ENCODE data around the gene ENDOU.

Gene ENDOU

GRCh38 chr12:47742253-47742825 lies 17.0 kb upstream of the ENDOU start:
- TF ChIP-seq CTCF (conservative IDR thresholded peaks at IDR 0.05; ENCODE audit: low read length): peak; percentile 99
- H3K4me3 ChIP-seq (ENCODE audit: low read length): no peak overlapping the region
- no peak for DNase-seq (ENCODE audit: low read depth)

GRCh38 chr12:47741340-47741703 lies 16.0 kb upstream of the ENDOU start:
- no peak for TF ChIP-seq CTCF (conservative IDR thresholded peaks at IDR 0.05; ENCODE audit: low read length)
- peak; percentile 42 for DNase-seq (ENCODE audit: low read depth)
- no peak overlapping the region for H3K4me3 ChIP-seq (ENCODE audit: low read length)

GRCh38 chr12:47740606-47741339 lies 15.5 kb upstream of the ENDOU start:
- no peak overlapping the region for H3K4me3 ChIP-seq (ENCODE audit: low read length)
- no peak for DNase-seq (ENCODE audit: low read depth)
- TF ChIP-seq CTCF (conservative IDR thresholded peaks at IDR 0.05; ENCODE audit: low read length): no peak

GRCh38 chr12:47739979-47740378 lies 14.7 kb upstream of the ENDOU start:
- no peak for TF ChIP-seq CTCF (conservative IDR thresholded peaks at IDR 0.05; ENCODE audit: low read length)
- DNase-seq (ENCODE audit: low read depth): no peak
- H3K4me3 ChIP-seq (ENCODE audit: low read length): no peak overlapping the region

GRCh38 chr12:47739297-47739696 lies 14.0 kb upstream of the ENDOU start:
- TF ChIP-seq CTCF (conservative IDR thresholded peaks at IDR 0.05; ENCODE audit: low read length): no peak
- H3K4me3 ChIP-seq (ENCODE audit: low read length): no peak overlapping the region
- no peak for DNase-seq (ENCODE audit: low read depth)

GRCh38 chr12:47737936-47738594 lies 12.8 kb upstream of the ENDOU start:
- no peak overlapping the region for H3K4me3 ChIP-seq (ENCODE audit: low read length)
- no peak for DNase-seq (ENCODE audit: low read depth)
- TF ChIP-seq CTCF (conservative IDR thresholded peaks at IDR 0.05; ENCODE audit: low read length): no peak
